Adrenal gland (tissue), 5 donors: ENCODE results near the gene FAM228B.

Experiments
- CTCF ChIP-seq, 6 experiments: fragments of 450-650 bp in 4 of 6; fragments of 200-600 bp in 2 of 6; sonication (generic) in 1 of 6; IDR thresholded peaks; 1 replicate in 5 of 6; 2 replicates in 1 of 6; pipeline versions ENCODE4 v1.5.1 to v1.8.0; 2016 to 2021; ENCODE audit warnings: antibody characterized with exemption in 6 of 6, mild to moderate bottlenecking in 2 of 6, moderate library complexity in 1 of 6
- POLR2A ChIP-seq, 2 donors: fragments of 450-650 bp; IDR thresholded peaks; one replicate each; pipeline ENCODE4 v1.6.1; 2017; ENCODE audit warnings: antibody characterized with exemption in 2 of 2, mild to moderate bottlenecking in 2 of 2, moderate library complexity in 1 of 2
- donor health status: DM: no; HTN: no; CAD: no.

DNA sequence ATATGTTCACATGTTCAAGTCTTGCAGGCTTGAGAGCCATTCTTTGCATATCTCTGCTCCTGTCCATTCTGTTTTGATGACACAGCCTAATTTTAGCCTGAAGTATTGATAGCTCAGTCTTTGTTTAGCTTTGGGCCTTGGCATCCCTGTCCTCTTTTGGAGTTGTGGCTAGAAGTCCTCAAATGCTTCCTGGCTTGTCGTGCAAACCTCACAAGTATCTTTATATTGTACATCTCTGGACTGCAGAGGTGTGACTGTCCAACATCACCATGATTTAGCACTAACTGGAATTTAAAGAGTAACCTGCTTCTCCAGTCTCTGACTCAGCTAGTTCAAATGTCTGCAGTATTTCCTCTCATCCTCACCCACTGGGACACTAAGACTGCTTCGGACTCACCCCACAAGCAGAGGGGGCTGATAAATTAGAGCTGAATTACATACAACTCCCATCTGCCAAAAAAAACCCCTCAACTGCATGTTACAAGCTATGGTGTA lies 11.8 kb upstream of the FAM228B start:
- TF ChIP-seq CTCF (IDR thresholded peaks at IDR 0.05) = no peak
- TF ChIP-seq POLR2A (IDR thresholded peaks at IDR 0.05) = no peak
